Parathyroid adenoma (tissue), 2 donors: Measurements from ENCODE around the gene NDUFAF2.

ENCODE experiments used
- H2AFZ ChIP-seq: fragments of 300-600 bp; sonication (generic); one replicate; pipeline ENCODE4 v1.7.0; 2017; ENCODE audit warnings: antibody characterized with exemption, mild to moderate bottlenecking
- H3K27ac ChIP-seq: fragments of 300-600 bp; sonication (generic); one replicate; pipeline ENCODE4 v1.7.0; 2017
- H3K27me3 ChIP-seq: fragments of 300-600 bp; sonication (generic); one replicate; pipeline ENCODE4 v1.7.0; 2017; ENCODE audit warnings: low read length; ENCODE audit not compliant: control insufficient read depth, insufficient read depth
- H3K36me3 ChIP-seq: fragments of 300-600 bp; sonication (generic); one replicate; pipeline ENCODE4 v1.7.0; 2017; ENCODE audit warnings: low read length; ENCODE audit not compliant: control insufficient read depth, insufficient read depth
- H3K4me1 ChIP-seq: fragments of 300-600 bp; sonication (generic); one replicate; pipeline ENCODE4 v1.7.0; 2017; ENCODE audit warnings: control low read depth
- H3K4me2 ChIP-seq: fragments of 300-600 bp; sonication (generic); one replicate; pipeline ENCODE4 v1.7.0; 2017; ENCODE audit warnings: low read length
- H3K4me3 ChIP-seq: fragments of 300-600 bp; sonication (generic); one replicate; pipeline ENCODE4 v1.7.0; 2017; ENCODE audit warnings: low read depth, low read length
- H3K79me2 ChIP-seq: fragments of 300-600 bp; sonication (generic); one replicate; pipeline ENCODE4 v1.7.0; 2017; ENCODE audit warnings: control low read depth
- H3K9ac ChIP-seq: fragments of 300-600 bp; sonication (generic); one replicate; pipeline ENCODE4 v1.7.0; 2017; ENCODE audit warnings: mild to moderate bottlenecking
- H3K9me3 ChIP-seq: fragments of 300-600 bp; sonication (generic); one replicate; pipeline ENCODE4 v1.7.0; 2017; ENCODE audit warnings: low read length; ENCODE audit not compliant: control insufficient read depth
- TF ChIP-seq, protein P1 (sequence below): fragments of 300-600 bp; sonication (generic); IDR thresholded peaks from one replicate; pipeline ENCODE4 v1.7.0; 2017; ENCODE audit warnings: antibody characterized with exemption, mild to moderate bottlenecking
- donor health status: primary hyperparathyroidism.

NDUFAF2 gene

DNA sequence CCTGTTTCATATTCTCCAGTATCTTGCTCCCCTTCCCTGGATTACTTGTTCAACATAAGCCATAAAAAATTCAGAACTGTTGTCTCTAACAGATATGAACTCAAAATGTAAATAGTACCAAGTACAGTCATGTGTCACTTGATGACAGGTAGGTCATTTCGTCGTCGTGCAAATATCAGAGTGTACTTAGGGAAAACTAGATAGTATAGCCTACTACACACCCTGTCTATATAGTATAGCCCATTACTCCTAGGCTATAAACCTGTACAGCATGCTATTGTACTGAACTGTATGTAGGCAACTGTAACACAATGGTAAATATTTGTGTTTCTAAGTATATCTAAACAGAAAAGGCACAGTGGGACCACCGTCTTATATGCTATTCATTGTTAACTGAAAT is 178.1 kb downstream of the NDUFAF2 start:
- Histone ChIP-seq H3K9ac (no peak overlapping the region), H3K27me3 (no peaks in the 10 kb centered on the region), H3K79me2 (no peaks in the 10 kb centered on the region), H3K36me3 (no peaks in the 10 kb centered on the region), H3K9me3 (no peaks in the 10 kb centered on the region), H2AFZ (no peak overlapping the region), H3K4me3 (no peak overlapping the region), H3K27ac (no peak overlapping the region), H3K4me1 (no peaks in the 10 kb centered on the region), H3K4me2 (no peak overlapping the region)
- TF ChIP-seq, protein P1, sequence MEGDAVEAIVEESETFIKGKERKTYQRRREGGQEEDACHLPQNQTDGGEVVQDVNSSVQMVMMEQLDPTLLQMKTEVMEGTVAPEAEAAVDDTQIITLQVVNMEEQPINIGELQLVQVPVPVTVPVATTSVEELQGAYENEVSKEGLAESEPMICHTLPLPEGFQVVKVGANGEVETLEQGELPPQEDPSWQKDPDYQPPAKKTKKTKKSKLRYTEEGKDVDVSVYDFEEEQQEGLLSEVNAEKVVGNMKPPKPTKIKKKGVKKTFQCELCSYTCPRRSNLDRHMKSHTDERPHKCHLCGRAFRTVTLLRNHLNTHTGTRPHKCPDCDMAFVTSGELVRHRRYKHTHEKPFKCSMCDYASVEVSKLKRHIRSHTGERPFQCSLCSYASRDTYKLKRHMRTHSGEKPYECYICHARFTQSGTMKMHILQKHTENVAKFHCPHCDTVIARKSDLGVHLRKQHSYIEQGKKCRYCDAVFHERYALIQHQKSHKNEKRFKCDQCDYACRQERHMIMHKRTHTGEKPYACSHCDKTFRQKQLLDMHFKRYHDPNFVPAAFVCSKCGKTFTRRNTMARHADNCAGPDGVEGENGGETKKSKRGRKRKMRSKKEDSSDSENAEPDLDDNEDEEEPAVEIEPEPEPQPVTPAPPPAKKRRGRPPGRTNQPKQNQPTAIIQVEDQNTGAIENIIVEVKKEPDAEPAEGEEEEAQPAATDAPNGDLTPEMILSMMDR, result no peak

DNA sequence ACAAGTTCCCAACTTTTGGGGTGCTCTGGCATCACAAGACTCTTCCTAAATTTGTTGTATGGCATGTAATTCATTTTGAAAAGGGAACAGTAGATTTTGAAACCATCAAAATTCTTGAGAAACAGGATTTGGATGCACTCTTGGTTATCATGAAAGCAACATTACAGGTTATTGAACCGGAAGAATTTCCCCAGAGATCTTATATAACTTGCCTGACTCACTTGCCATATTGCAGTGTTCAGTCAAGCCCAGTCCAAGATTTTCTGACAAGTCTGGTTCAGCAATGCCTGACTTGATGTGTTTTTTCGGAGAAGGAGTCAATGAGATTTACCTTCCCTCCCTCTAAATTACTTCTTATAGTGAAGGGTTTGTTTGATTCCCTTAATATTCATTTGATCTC is 185.3 kb downstream of the NDUFAF2 start:
- H3K27me3 ChIP-seq, result no peaks in the 10 kb centered on the region
- TF ChIP-seq, protein P1, result no peak
- no peak overlapping the region for H3K4me2 ChIP-seq
- H3K27ac ChIP-seq, result no peak overlapping the region
- no peaks in the 10 kb centered on the region for H3K9me3 ChIP-seq
- H3K36me3 ChIP-seq, result no peaks in the 10 kb centered on the region
- no peak overlapping the region for H2AFZ ChIP-seq
- no peak overlapping the region for H3K4me3 ChIP-seq
- H3K4me1 ChIP-seq, result no peaks in the 10 kb centered on the region
- no peak overlapping the region for H3K9ac ChIP-seq
- H3K79me2 ChIP-seq, result no peaks in the 10 kb centered on the region

DNA sequence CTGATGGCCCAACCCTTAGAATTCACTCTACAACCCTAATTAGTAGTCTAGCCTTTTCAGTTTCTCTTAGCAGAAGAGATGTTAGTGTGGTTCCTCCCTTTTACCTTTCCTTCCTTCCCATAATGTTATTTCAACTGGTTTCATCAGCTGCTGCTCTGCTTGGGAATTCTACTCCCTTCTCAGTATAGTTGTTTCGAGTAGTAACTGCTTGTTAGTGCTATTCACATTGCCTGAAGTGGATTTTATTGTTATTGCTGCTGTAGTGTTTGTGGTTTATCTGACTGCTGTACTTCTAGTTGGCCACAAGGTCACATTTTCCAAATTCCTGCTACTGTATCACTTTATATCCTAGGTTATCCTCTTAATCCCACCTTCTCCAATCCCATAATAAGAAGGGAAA is 187.6 kb downstream of the NDUFAF2 start:
- H3K9ac ChIP-seq, result no peak overlapping the region
- no peak overlapping the region for H3K27ac ChIP-seq
- H3K4me3 ChIP-seq, result no peak overlapping the region
- H3K9me3 ChIP-seq, result no peaks in the 10 kb centered on the region
- H2AFZ ChIP-seq, result no peak overlapping the region
- H3K79me2 ChIP-seq, result no peaks in the 10 kb centered on the region
- no peaks in the 10 kb centered on the region for H3K36me3 ChIP-seq
- TF ChIP-seq, protein P1, result no peak
- H3K4me1 ChIP-seq, result no peaks in the 10 kb centered on the region
- H3K4me2 ChIP-seq, result no peak overlapping the region
- no peaks in the 10 kb centered on the region for H3K27me3 ChIP-seq

DNA sequence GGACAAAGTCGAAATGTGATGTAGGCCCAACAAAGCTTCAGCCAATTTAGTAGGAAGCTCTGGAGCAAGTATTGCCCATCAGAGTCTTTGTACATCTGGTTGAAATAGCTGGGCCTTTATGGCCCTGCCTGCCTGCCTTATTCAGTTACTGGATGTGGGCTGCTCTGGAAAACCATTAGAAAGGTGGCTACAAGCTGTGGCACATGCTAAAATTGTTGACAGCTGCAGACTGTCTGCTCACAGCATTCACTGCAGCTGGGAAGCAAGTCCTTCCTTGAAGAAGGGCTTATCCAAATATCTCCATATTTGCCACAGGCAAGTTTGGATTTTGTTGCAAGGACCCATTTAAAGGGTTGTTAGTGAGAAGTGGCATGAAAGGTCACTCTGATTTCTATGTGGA is 192.8 kb downstream of the NDUFAF2 start:
- Histone ChIP-seq H3K4me3 (no peak overlapping the region), H3K27ac (no peak overlapping the region), H3K4me1 (no peaks in the 10 kb centered on the region), H2AFZ (no peak overlapping the region), H3K27me3 (no peaks in the 10 kb centered on the region), H3K9me3 (no peaks in the 10 kb centered on the region), H3K36me3 (no peaks in the 10 kb centered on the region), H3K9ac (no peak overlapping the region), H3K79me2 (no peaks in the 10 kb centered on the region), H3K4me2 (no peak overlapping the region)
- TF ChIP-seq, protein P1, result no peak

DNA sequence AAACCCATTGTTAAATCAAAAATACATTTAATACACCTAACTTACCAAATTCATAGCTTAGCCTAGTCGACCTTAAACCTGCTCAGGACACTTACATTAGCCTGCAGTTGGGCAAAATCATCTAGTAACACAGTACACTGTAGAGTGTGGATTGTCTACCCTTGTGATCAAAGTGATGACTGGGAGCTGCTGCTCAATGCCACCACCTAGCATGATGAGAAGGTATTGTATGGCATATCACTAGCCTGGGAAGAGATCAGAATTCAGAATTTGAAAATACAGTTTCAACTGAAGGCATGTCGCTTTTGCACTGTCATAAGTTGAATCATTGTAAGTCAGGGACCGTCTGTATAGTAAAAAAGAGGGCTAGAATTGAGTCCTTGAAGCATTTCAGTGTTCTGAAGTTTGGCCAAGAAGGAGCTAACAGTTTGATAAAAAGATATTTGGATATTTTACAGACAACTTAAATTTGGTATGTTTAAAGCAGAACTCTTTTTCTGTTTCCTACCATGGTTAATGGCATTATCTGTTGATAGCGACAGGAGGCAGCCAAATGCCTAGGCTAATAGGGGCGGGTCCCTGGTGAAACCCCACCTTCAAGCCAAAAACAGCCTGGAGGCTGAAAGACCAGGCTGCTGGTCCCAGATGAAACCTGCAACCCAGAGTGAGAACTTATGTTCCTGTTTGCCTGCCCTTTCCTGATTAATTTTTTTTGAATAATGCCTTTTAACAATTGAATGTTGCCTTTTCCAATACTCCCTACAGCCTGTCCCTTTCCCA is 194.3 kb downstream of the NDUFAF2 start:
- TF ChIP-seq, protein P1, result peak; percentile 14
- Histone ChIP-seq H3K79me2 (no peaks in the 10 kb centered on the region), H2AFZ (no peak overlapping the region), H3K27me3 (no peaks in the 10 kb centered on the region), H3K36me3 (no peaks in the 10 kb centered on the region), H3K4me3 (no peak overlapping the region), H3K9ac (no peak overlapping the region), H3K4me1 (no peaks in the 10 kb centered on the region), H3K9me3 (no peaks in the 10 kb centered on the region), H3K27ac (no peak overlapping the region), H3K4me2 (no peak overlapping the region)
